ENCODE results near the gene OR52A5. TPM values are rescaled to one million over a fixed set of nuclear protein-coding genes. Genes with fewer than 3 reads are reported as not detected.

Gene OR52A5
- total and polyA plus RNA-seq, 2 of the 13 experiments (the other 11 are each of a cell fraction or from before 2014, with no cell fraction given), result not detected

DNA sequence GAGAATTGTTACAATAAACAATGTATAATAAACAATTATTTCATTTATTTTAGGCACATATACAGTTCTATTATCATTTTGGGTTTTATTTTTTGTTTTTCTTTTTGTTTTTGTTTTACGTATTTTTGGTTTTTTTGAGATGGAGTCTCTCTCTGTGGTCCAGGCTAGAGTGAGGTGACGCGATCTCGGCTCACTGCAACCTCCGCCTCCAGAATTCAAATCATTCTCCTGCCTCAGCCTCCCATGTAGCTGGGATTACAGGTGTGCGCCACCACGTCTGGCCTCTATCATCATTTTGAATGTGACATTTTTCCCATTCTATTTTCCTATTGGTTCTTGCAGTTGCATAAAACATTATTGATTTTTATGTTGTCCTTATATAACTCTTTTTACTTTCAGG, 36.8 kb upstream of the OR52A5 start (continued):
- TF ChIP-seq, protein P1, sequence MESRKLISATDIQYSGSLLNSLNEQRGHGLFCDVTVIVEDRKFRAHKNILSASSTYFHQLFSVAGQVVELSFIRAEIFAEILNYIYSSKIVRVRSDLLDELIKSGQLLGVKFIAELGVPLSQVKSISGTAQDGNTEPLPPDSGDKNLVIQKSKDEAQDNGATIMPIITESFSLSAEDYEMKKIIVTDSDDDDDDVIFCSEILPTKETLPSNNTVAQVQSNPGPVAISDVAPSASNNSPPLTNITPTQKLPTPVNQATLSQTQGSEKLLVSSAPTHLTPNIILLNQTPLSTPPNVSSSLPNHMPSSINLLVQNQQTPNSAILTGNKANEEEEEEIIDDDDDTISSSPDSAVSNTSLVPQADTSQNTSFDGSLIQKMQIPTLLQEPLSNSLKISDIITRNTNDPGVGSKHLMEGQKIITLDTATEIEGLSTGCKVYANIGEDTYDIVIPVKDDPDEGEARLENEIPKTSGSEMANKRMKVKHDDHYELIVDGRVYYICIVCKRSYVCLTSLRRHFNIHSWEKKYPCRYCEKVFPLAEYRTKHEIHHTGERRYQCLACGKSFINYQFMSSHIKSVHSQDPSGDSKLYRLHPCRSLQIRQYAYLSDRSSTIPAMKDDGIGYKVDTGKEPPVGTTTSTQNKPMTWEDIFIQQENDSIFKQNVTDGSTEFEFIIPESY (CRISPR knock-in tag; IDR thresholded peaks at IDR 0.05), result no peak
- TF ChIP-seq, protein P2, sequence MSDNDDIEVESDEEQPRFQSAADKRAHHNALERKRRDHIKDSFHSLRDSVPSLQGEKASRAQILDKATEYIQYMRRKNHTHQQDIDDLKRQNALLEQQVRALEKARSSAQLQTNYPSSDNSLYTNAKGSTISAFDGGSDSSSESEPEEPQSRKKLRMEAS (IDR thresholded peaks at IDR 0.05), result no peak
- TF ChIP-seq AKAP8 (CRISPR knock-in tag; IDR thresholded peaks at IDR 0.05), result no peak
- TF ChIP-seq, protein P3, sequence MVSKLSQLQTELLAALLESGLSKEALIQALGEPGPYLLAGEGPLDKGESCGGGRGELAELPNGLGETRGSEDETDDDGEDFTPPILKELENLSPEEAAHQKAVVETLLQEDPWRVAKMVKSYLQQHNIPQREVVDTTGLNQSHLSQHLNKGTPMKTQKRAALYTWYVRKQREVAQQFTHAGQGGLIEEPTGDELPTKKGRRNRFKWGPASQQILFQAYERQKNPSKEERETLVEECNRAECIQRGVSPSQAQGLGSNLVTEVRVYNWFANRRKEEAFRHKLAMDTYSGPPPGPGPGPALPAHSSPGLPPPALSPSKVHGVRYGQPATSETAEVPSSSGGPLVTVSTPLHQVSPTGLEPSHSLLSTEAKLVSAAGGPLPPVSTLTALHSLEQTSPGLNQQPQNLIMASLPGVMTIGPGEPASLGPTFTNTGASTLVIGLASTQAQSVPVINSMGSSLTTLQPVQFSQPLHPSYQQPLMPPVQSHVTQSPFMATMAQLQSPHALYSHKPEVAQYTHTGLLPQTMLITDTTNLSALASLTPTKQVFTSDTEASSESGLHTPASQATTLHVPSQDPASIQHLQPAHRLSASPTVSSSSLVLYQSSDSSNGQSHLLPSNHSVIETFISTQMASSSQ (IDR thresholded peaks at IDR 0.05; ENCODE audit: low read depth), result no peak
- TF ChIP-seq, protein P3 (CRISPR knock-in tag; IDR thresholded peaks at IDR 0.05; ENCODE audit: borderline replicate concordance), result no peak
- TF ChIP-seq, protein P4, sequence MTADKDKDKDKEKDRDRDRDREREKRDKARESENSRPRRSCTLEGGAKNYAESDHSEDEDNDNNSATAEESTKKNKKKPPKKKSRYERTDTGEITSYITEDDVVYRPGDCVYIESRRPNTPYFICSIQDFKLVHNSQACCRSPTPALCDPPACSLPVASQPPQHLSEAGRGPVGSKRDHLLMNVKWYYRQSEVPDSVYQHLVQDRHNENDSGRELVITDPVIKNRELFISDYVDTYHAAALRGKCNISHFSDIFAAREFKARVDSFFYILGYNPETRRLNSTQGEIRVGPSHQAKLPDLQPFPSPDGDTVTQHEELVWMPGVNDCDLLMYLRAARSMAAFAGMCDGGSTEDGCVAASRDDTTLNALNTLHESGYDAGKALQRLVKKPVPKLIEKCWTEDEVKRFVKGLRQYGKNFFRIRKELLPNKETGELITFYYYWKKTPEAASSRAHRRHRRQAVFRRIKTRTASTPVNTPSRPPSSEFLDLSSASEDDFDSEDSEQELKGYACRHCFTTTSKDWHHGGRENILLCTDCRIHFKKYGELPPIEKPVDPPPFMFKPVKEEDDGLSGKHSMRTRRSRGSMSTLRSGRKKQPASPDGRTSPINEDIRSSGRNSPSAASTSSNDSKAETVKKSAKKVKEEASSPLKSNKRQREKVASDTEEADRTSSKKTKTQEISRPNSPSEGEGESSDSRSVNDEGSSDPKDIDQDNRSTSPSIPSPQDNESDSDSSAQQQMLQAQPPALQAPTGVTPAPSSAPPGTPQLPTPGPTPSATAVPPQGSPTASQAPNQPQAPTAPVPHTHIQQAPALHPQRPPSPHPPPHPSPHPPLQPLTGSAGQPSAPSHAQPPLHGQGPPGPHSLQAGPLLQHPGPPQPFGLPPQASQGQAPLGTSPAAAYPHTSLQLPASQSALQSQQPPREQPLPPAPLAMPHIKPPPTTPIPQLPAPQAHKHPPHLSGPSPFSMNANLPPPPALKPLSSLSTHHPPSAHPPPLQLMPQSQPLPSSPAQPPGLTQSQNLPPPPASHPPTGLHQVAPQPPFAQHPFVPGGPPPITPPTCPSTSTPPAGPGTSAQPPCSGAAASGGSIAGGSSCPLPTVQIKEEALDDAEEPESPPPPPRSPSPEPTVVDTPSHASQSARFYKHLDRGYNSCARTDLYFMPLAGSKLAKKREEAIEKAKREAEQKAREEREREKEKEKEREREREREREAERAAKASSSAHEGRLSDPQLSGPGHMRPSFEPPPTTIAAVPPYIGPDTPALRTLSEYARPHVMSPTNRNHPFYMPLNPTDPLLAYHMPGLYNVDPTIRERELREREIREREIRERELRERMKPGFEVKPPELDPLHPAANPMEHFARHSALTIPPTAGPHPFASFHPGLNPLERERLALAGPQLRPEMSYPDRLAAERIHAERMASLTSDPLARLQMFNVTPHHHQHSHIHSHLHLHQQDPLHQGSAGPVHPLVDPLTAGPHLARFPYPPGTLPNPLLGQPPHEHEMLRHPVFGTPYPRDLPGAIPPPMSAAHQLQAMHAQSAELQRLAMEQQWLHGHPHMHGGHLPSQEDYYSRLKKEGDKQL (CRISPR knock-in tag; IDR thresholded peaks at IDR 0.05; ENCODE audit: low read depth), result no peak
- no peak for TF ChIP-seq PLRG1 (conservative IDR thresholded peaks at IDR 0.05)
- TF ChIP-seq CREM (IDR thresholded peaks at IDR 0.05), result no peak
- no peak for TF ChIP-seq CREM (CRISPR knock-in tag; IDR thresholded peaks at IDR 0.05)
- TF ChIP-seq, protein P5, sequence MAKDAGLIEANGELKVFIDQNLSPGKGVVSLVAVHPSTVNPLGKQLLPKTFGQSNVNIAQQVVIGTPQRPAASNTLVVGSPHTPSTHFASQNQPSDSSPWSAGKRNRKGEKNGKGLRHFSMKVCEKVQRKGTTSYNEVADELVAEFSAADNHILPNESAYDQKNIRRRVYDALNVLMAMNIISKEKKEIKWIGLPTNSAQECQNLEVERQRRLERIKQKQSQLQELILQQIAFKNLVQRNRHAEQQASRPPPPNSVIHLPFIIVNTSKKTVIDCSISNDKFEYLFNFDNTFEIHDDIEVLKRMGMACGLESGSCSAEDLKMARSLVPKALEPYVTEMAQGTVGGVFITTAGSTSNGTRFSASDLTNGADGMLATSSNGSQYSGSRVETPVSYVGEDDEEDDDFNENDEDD (CRISPR knock-in tag; IDR thresholded peaks at IDR 0.05; ENCODE audit: borderline replicate concordance), result no peak
